ENCODE measurements around the gene MRPL55. TPM values are rescaled to one million over a fixed set of nuclear protein-coding genes. Genes with fewer than 3 reads are reported as not detected.

The MRPL55 gene
- total RNA-seq, 1 experiment from 2014 or later, result 85.4 TPM

GRCh38 chr1:228062812-228063211 is 46.3 kb downstream of the MRPL55 start:
- Mint-ChIP-seq H3K4me3 (ENCODE audit: unreplicated experiment) (no peak overlapping the region), H3K36me3 (ENCODE audit: insufficient read depth, unreplicated experiment) (no peaks in the 10 kb centered on the region), H3K4me1 (ENCODE audit: insufficient read depth, unreplicated experiment) (no peaks in the 10 kb centered on the region), H3K9me3 (ENCODE audit: unreplicated experiment) (no peaks in the 10 kb centered on the region), H3K27me3 (ENCODE audit: insufficient read depth, unreplicated experiment) (peaks cover 28% of the 10 kb centered on the region), H3K27ac (ENCODE audit: low read depth, unreplicated experiment) (no peak overlapping the region)
- ChIA-PET POLR2A (interaction anchor here (1.5 kb wide), 1 partner anchor 19 kb away, joined by 4 read pairs; the partner anchor contains the start of gene ARF1), CTCF (interaction anchor here (1.2 kb wide), 1 partner anchor 63 kb away, joined by 3 read pairs; no protein-coding TSS in a partner anchor)
- intact Hi-C loops (cut with micrococcal nuclease), result no loop called here
- no peak for TF ChIP-seq CTCF (IDR thresholded peaks at IDR 0.05; ENCODE audit: unreplicated experiment)
- BruUV-seq (replicated peaks), result no TSS peak
- DNase-seq (ENCODE audit: unreplicated experiment), result no peak

- no peak for DNase-seq (ENCODE audit: unreplicated experiment)
- ChIA-PET CTCF (interaction anchor here (1.5 kb wide), 1 partner anchor 63 kb away, joined by 7 read pairs; no protein-coding TSS in a partner anchor), POLR2A (interaction anchor here (1.5 kb wide), 1 partner anchor 20 kb away, joined by 4 read pairs; the partner anchor contains the start of gene ARF1)
- TF ChIP-seq CTCF (IDR thresholded peaks at IDR 0.05; ENCODE audit: unreplicated experiment), result no peak
- Mint-ChIP-seq H3K27me3 (ENCODE audit: insufficient read depth, unreplicated experiment) (peaks cover 27% of the 10 kb centered on the region), H3K9me3 (ENCODE audit: unreplicated experiment) (no peaks in the 10 kb centered on the region), H3K36me3 (ENCODE audit: insufficient read depth, unreplicated experiment) (no peaks in the 10 kb centered on the region), H3K27ac (ENCODE audit: low read depth, unreplicated experiment) (no peak overlapping the region), H3K4me3 (ENCODE audit: unreplicated experiment) (no peak overlapping the region), H3K4me1 (ENCODE audit: insufficient read depth, unreplicated experiment) (no peaks in the 10 kb centered on the region)
- intact Hi-C loops (cut with micrococcal nuclease), result no loop called here
- no TSS peak for BruUV-seq (replicated peaks)
Observed at GRCh38 chr1:228062085-228062791, 46.9 kb downstream of the MRPL55 start.

- CTCF ChIA-PET, result interaction anchor here (0.6 to 1.5 kb wide), 2 partner anchors 51 to 62 kb away, joined by 3 to 7 read pairs; no protein-coding TSS in a partner anchor
- Mint-ChIP-seq H3K9me3 (ENCODE audit: unreplicated experiment) (no peaks in the 10 kb centered on the region), H3K27ac (ENCODE audit: low read depth, unreplicated experiment) (no peak overlapping the region), H3K4me3 (ENCODE audit: unreplicated experiment) (no peak overlapping the region), H3K36me3 (ENCODE audit: insufficient read depth, unreplicated experiment) (no peaks in the 10 kb centered on the region), H3K27me3 (ENCODE audit: insufficient read depth, unreplicated experiment) (peaks cover 27% of the 10 kb centered on the region), H3K4me1 (ENCODE audit: insufficient read depth, unreplicated experiment) (no peaks in the 10 kb centered on the region)
- intact Hi-C loops (cut with micrococcal nuclease), result no loop called here
- no peak for DNase-seq (ENCODE audit: unreplicated experiment)
- BruUV-seq (replicated peaks), result no TSS peak
- POLR2A ChIA-PET, result interaction anchor here (1.0 kb wide), 1 partner anchor 445 kb away, joined by 3 read pairs; no protein-coding TSS in a partner anchor
- no peak for TF ChIP-seq CTCF (IDR thresholded peaks at IDR 0.05; ENCODE audit: unreplicated experiment)
Observed at GRCh38 chr1:228061411-228062084, 47.6 kb downstream of the MRPL55 start.

Measured in MCF 10A (cell line).